Stomach (tissue), 9 donors: ENCODE results near the gene SFMBT2. TPM values are rescaled to one million over a fixed set of nuclear protein-coding genes. Genes with fewer than 3 reads are reported as not detected.

Experiments used
- DNase-seq, 2 donors: peaks; one replicate each; pipeline versions ENCODE4 v3.0.0 to v3.0.0-alpha.2; 2013 to 2019
- H3K27ac ChIP-seq, 5 donors: fragments of 200-600 bp in 4 of 5; sonication (generic) in 4 of 5; one replicate each; pipeline ENCODE4 v1.5.1; 2013 to 2019; ENCODE audit warnings: mild to moderate bottlenecking in 1 of 5, moderate library complexity in 1 of 5
- H3K27me3 ChIP-seq, 3 donors: fragments of 200-600 bp; sonication (generic); one replicate each; pipeline ENCODE4 v1.5.1; 2017 to 2019; ENCODE audit warnings: mixed run types in 1 of 3
- H3K36me3 ChIP-seq, 4 donors: fragments of 200-600 bp; sonication (generic); 1 replicate in 3 of 4; 2 replicates in 1 of 4; pipeline ENCODE4 v1.5.1; 2016 to 2019
- H3K4me1 ChIP-seq, 4 donors: fragments of 200-600 bp; sonication (generic); one replicate each; pipeline ENCODE4 v1.5.1; 2016 to 2019
- H3K4me3 ChIP-seq, 4 donors: fragments of 200-600 bp; sonication (generic) in 3 of 4; one replicate each; pipeline ENCODE4 v1.5.1; 2016 to 2019; ENCODE audit warnings: mild to moderate bottlenecking in 1 of 4
- H3K9me3 ChIP-seq, 4 donors: fragments of 200-600 bp; sonication (generic); one replicate each; pipeline ENCODE4 v1.5.1; 2016 to 2019
- EP300 ChIP-seq: sonication (generic); formaldehyde crosslinking; IDR thresholded peaks from one replicate; pipeline ENCODE4 v1.6.1; 2017; ENCODE audit warnings: antibody characterized with exemption
- POLR2A ChIP-seq, 4 donors: fragments of 450-650 bp; IDR thresholded peaks; one replicate each; pipeline ENCODE4 v1.6.1; 2016; ENCODE audit warnings: antibody characterized with exemption in 4 of 4, control low read depth in 2 of 4, mild to moderate bottlenecking in 1 of 4, moderate library complexity in 1 of 4
- POLR2AphosphoS5 ChIP-seq, 3 donors: sonication (generic); formaldehyde crosslinking; IDR thresholded peaks; one replicate each; pipeline ENCODE4 v1.6.1; 2016; ENCODE audit warnings: antibody characterized with exemption in 3 of 3
- WGBS, 5 donors: extraction: QIAGEN DNeasy Blood & Tissue Kit in 3 of 5; methylation state at CpG; one replicate each; pipeline versions ENCODE4 v1.1.5 to v1.1.7; 2013 to 2018; 5-methylcytosine and 5-hydroxymethylcytosine counted together
- intact Hi-C: fragments of 100-400 bp; cut with DNase I; formaldehyde crosslinking; loops from one replicate; pipeline ENCODE4 v1.15.1; 2023; ENCODE audit warnings: low total_unique reads
- polyA plus RNA-seq, 3 donors: library from polyadenylated mRNA; stranded (reverse); fragments of 200-250 nt; gene quantifications; one replicate each; pipeline ENCODE4 v1.2.3, GENCODE V29; 2013
- total RNA-seq, 5 donors: library from RNA; depleted of rRNA; stranded (reverse); fragments of >200 nt; gene quantifications; one replicate each; pipeline versions ENCODE4 v1.1.0 to v1.2.3, GENCODE V29; 2014 to 2016
- TF ChIP-seq, protein P1 (sequence below), 7 experiments: fragments of 450-650 bp in 4 of 7; fragments of 200-600 bp in 3 of 7; sonication (generic) in 3 of 7; IDR thresholded peaks; one replicate each; pipeline ENCODE4 v1.5.1; 2016 to 2019; ENCODE audit warnings: antibody characterized with exemption in 7 of 7, control low read depth in 2 of 7, mild to moderate bottlenecking in 1 of 7
- donor health status: healthy with polysubstance abuse.
- donor health status: Bipolar disorder and iron deficiency.
- donor health status: healthy.

The SFMBT2 gene
- total and polyA plus RNA-seq, 8 donors, result 0.90 to 17.3 (median 5.0) TPM

DNA sequence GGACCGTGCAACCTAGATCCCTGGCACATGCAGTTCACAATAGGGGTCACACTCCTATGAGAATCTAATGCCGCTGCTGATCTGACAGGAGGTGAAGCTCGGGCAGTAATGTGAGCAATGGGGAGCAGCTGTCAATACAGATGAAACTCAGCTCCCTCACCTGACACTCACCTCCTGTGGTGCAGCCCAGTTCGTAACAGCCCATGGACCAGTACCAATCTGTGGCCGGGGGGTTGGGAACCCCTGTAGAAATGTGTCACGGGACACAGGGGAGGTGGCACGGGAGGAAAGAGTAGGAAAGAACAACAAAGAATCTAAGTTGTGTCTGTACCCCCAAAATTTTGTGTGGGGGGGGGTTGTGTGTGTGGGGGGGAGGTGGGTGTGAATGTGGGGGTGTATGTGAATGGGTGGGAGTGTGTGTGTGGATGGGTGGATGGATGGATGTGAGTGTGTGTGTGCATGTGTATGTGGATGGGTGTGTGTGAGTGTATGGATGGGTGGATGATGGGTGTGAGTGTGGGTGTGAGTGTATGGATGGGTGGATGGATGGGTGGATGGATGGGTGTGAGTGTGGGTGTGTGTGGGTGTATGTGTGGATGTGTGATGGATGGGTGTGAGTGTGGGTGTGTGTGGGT is 33.1 kb downstream of the SFMBT2 start:
- Histone ChIP-seq H3K27me3 (no peaks in the 10 kb centered on the region), H3K36me3 (peaks cover 0 to 56% (median 30%) of the 10 kb centered on the region in 4 donors), H3K9me3 (peaks cover 0 to 5% (median 0%) of the 10 kb centered on the region in 4 donors), H3K4me1 (no peaks in the 10 kb centered on the region), H3K27ac (no peak overlapping the region), H3K4me3 (no peak overlapping the region)
- intact Hi-C loops, result no loop called here
- TF ChIP-seq POLR2AphosphoS5 (IDR thresholded peaks at IDR 0.05) (no peak), POLR2A (IDR thresholded peaks at IDR 0.05) (no peak), EP300 (no peak)
- TF ChIP-seq, protein P1, sequence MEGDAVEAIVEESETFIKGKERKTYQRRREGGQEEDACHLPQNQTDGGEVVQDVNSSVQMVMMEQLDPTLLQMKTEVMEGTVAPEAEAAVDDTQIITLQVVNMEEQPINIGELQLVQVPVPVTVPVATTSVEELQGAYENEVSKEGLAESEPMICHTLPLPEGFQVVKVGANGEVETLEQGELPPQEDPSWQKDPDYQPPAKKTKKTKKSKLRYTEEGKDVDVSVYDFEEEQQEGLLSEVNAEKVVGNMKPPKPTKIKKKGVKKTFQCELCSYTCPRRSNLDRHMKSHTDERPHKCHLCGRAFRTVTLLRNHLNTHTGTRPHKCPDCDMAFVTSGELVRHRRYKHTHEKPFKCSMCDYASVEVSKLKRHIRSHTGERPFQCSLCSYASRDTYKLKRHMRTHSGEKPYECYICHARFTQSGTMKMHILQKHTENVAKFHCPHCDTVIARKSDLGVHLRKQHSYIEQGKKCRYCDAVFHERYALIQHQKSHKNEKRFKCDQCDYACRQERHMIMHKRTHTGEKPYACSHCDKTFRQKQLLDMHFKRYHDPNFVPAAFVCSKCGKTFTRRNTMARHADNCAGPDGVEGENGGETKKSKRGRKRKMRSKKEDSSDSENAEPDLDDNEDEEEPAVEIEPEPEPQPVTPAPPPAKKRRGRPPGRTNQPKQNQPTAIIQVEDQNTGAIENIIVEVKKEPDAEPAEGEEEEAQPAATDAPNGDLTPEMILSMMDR (IDR thresholded peaks at IDR 0.05), result no peak
- 89 to 98% (median 96%) methylated on average over 7 of the region's 7 CpGs for WGBS, 5 donors
- no peak for DNase-seq

DNA sequence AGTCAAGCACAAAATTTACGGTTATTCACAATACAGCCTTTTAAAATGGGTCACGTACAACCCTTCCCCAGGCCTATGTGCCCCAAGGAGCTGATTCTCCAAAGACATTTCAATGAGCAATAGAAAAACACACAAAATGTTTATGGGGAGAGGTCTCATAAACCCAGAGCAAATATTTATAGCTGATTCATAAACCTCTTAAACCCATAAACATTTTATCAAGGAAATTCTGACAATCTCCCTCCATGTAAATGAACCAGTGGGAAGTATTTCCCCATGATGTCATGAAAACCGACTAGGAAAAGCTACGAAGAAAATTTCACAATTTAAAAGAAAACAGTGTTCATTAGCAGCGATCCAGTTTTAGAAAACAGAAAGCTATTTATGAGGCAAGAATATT is 36.0 kb downstream of the SFMBT2 start:
- 88 to 92% (median 89%) methylated on average over 5 of the region's 5 CpGs for WGBS, 5 donors
- no peaks in the 10 kb centered on the region for H3K27me3 ChIP-seq
- intact Hi-C loops, result no loop called here
- DNase-seq, result no peak
- peaks cover 0 to 6% (median 0%) of the 10 kb centered on the region in 4 donors for H3K9me3 ChIP-seq
- TF ChIP-seq POLR2AphosphoS5 (IDR thresholded peaks at IDR 0.05), result no peak
- TF ChIP-seq, protein P1 (IDR thresholded peaks at IDR 0.05), result no peak
- TF ChIP-seq POLR2A (IDR thresholded peaks at IDR 0.05), result no peak
- TF ChIP-seq EP300, result no peak
- peaks cover 0 to 58% (median 32%) of the 10 kb centered on the region in 4 donors for H3K36me3 ChIP-seq
- H3K4me3 ChIP-seq, result no peak overlapping the region
- no peaks in the 10 kb centered on the region for H3K4me1 ChIP-seq
- H3K27ac ChIP-seq, result no peak overlapping the region

DNA sequence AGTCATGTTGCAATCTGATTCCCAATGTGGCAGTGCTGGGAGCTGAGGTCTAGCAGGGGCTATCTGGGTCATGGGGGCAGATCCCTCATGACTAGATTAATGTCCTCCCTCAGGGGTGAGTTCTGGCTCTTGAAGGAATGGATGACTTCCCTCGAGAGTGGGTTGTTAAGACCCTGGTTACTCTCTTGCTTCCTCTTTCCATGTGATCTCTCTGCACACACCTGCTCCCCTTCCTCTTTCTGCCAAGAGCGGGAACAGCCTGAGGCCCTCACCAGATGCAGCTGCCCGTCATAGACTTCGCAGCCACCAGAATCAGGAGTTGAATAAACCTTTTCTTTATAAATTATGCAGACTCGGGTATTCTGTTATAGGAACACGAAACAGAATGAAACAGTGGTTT is 37.8 kb downstream of the SFMBT2 start:
- Histone ChIP-seq H3K27ac (no peak overlapping the region), H3K36me3 (peaks cover 0 to 60% (median 44%) of the 10 kb centered on the region in 4 donors), H3K4me1 (no peaks in the 10 kb centered on the region), H3K4me3 (no peak overlapping the region), H3K27me3 (no peaks in the 10 kb centered on the region), H3K9me3 (peaks cover 0 to 6% (median 0%) of the 10 kb centered on the region in 4 donors)
- WGBS, 5 donors, result 93 to 97% (median 94%) methylated on average over 6 of the region's 6 CpGs
- DNase-seq, result no peak
- intact Hi-C loops, result no loop called here
- TF ChIP-seq, protein P1 (IDR thresholded peaks at IDR 0.05), result no peak
- TF ChIP-seq POLR2A (IDR thresholded peaks at IDR 0.05), result no peak
- TF ChIP-seq EP300, result no peak
- no peak for TF ChIP-seq POLR2AphosphoS5 (IDR thresholded peaks at IDR 0.05)

DNA sequence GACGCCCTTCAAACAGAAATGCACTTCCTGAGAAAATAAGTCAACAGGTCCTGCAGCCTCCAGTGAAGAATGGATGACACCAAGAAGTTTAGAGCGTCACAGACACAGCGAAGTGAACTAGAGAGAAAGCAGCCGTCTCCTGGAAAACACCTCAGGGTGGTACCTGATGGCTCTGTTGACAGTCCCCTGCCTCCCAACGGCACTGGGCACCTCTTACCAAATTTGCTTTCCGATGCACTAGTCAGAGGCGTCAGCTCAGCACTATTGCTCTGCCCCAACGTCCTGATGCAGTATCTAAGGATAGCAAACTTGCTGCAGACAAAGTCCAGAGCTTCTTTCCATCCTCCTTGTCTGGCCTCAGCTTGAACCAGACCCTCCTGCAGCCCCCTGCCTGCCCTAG is 38.3 kb downstream of the SFMBT2 start:
- no peaks in the 10 kb centered on the region for H3K4me1 ChIP-seq
- no peak overlapping the region for H3K4me3 ChIP-seq
- H3K27ac ChIP-seq, result no peak overlapping the region
- no peaks in the 10 kb centered on the region for H3K27me3 ChIP-seq
- intact Hi-C loops, result no loop called here
- TF ChIP-seq, protein P1 (IDR thresholded peaks at IDR 0.05), result no peak
- TF ChIP-seq POLR2AphosphoS5 (IDR thresholded peaks at IDR 0.05), result no peak
- TF ChIP-seq EP300, result no peak
- TF ChIP-seq POLR2A (IDR thresholded peaks at IDR 0.05), result no peak
- DNase-seq, result no peak
- 85 to 94% (median 90%) methylated on average over 6 to 8 of the region's 8 CpGs for WGBS, 5 donors
- H3K36me3 ChIP-seq, result peaks cover 1 to 61% (median 46%) of the 10 kb centered on the region in 4 donors
- peaks cover 0 to 6% (median 0%) of the 10 kb centered on the region in 4 donors for H3K9me3 ChIP-seq
